CD4-positive, alpha-beta T cell treated with Interleukin-2 at 100 ng/mL for 4 hours (primary cell): ENCODE results near the gene ERCC6L2.

ENCODE experiments used
- DNase-seq: peaks from one replicate; pipeline ENCODE4 v3.0.0-alpha.2; 2020; ENCODE audit warnings: low spot score

Gene ERCC6L2, protein sequence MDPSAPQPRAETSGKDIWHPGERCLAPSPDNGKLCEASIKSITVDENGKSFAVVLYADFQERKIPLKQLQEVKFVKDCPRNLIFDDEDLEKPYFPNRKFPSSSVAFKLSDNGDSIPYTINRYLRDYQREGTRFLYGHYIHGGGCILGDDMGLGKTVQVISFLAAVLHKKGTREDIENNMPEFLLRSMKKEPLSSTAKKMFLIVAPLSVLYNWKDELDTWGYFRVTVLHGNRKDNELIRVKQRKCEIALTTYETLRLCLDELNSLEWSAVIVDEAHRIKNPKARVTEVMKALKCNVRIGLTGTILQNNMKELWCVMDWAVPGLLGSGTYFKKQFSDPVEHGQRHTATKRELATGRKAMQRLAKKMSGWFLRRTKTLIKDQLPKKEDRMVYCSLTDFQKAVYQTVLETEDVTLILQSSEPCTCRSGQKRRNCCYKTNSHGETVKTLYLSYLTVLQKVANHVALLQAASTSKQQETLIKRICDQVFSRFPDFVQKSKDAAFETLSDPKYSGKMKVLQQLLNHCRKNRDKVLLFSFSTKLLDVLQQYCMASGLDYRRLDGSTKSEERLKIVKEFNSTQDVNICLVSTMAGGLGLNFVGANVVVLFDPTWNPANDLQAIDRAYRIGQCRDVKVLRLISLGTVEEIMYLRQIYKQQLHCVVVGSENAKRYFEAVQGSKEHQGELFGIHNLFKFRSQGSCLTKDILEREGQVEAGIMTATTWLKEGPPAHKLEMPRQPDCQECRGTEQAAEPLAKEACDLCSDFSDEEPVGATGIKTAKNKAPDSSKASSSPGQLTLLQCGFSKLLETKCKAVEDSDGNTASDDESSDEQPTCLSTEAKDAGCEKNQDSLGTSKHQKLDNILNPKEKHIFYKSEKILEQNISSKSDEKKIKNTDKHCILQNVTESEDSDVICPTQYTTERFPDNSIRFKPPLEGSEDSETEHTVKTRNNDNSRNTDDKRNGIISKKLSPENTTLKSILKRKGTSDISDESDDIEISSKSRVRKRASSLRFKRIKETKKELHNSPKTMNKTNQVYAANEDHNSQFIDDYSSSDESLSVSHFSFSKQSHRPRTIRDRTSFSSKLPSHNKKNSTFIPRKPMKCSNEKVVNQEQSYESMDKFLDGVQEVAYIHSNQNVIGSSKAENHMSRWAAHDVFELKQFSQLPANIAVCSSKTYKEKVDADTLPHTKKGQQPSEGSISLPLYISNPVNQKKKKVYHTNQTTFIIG (N-terminal part only)

DNA sequence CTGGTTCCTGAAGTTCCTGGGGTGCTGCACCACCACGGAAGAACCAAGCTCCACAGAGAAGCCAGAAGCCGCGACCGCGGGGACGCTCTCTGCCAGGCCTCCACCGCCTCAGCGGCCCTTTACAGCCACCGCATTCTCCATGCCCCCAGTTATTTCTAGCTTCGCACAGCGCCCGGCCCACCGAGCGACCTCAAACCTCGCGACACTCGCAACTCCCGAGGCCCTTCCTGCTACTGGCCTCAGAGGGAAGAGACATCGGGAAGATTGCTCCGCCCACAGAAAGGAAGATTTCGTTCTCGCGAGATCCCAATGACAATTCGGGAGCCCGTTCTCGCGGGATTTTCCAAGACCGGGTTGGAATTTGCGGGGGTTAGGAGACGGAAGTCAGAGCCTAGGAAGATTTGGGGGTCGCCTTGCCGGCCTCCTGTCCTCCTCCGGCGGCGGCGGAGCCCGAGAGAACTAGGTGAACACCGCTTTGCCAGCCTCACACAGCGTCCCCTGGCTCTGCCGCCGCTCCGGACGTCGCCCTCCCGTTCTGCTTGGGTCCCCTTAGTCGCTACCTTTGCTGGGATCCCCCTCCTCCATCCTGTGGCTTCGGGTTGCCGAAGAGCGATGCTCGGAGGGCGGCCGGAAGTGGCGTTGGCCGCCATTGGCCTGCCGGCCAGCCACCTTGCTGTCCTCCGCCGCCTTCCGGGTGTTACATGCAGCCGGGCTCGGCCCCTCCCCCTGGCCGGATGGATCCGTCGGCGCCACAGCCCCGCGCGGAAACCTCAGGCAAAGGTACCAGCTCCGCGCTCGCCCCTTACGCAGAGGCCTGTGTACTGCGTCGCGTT is at the start of gene ERCC6L2:
Gene ERCC6L2 (plus strand): TSS at position 387 of the 833 bp plus-strand sequence. CDS start 348 bp downstream, at position 735.
- peak; percentile 94 for DNase-seq

DNA sequence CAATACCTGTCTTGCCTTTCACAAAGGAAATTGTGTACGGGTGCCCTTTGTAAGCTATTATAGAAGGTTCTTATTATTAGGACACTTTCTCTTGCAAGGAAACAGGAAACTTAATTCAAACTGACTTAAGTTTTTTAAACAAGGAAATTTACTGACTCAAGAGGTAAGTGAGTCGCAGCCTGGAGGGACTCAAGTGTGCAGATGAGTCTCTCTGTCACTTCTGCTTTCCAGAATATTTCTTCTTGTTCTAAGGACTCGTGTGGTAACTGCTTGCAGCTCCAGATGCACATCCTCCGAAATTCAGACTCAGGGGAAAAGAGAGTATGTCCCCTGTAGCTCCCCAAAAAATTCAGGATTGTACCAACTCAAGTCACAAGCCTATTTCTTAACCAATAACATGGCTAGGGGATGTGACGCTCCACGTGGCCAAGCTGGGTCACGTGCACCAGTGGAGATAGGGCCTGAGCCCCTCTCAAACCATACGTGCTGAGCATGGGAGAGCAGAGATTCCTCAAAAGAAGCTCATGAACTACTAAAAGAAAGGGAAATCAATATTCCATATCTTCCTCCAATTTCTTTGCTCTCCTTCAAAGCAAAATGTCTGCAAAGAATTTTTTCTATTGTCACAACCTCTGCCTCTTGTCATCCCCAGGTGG is 49.2 kb upstream of the ERCC6L2 start:
- no peak for DNase-seq

DNA sequence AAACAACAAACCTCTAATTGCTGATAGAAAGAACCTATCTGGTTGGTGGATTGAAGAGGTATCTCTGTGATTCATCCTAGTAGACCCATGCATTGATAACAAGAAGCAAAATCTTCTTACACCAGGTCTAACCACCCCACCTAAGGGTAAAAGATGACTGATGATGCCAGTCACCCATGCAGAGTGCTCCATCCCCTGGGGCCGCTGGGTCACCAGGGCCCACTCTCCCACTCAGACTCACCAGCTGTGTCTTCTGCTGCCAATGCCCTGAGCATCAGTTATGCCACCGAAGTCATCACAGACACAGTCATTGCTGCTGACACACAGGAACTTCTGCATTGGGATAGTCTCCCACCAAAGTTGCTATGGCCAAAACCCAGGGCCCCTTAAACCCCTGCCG is 44.7 kb upstream of the ERCC6L2 start:
- DNase-seq, result no peak

DNA sequence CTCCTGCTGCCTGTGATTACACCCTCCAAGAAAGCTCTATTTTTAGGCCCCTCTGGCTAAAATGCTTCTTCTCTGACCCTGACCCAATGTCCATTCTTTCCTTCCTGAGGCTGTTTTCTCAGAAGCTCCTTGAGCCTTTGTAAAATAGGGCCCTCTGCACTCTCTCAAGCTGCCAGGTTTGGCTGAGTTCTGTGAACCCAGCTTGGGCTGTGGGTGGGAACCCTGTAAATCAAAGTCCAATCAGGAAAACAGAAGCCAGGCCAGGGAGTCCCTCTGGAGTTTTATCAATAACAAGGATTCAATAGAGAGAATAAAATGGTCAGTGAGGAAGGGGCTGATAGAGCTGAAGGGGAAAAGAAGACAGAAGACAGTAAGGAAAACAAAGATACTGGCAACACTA is 43.7 kb upstream of the ERCC6L2 start:
- DNase-seq, result no peak

DNA sequence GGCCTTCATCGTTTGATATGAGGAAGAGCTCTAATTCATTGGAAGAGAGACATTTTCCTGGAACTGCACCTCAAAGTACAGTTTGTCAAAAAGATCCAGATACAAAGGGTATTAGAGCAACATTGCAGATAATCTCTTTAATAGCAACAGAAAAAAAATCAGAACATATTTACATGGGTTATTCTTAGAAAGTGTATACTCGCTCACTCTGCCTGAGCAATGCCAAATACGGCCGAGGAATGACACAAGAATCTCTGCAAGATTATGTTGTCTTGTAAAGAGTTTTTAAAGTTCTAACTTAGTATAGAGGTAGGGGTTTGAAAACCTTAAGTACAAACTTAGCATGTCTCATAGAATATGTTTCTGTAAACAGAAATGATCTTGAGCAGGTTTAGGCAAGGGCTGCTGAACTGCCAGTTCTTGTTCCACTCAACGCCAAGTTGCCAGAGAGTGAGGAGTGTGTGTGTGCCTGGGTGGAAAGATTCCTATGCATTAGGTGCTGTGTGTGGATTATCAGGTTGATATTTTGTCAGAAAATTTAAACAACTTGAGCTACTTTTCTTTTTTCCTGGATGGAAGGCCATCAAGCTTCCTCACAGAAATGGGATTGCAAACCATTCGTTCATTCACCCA is 41.8 kb upstream of the ERCC6L2 start:
- no peak for DNase-seq

DNA sequence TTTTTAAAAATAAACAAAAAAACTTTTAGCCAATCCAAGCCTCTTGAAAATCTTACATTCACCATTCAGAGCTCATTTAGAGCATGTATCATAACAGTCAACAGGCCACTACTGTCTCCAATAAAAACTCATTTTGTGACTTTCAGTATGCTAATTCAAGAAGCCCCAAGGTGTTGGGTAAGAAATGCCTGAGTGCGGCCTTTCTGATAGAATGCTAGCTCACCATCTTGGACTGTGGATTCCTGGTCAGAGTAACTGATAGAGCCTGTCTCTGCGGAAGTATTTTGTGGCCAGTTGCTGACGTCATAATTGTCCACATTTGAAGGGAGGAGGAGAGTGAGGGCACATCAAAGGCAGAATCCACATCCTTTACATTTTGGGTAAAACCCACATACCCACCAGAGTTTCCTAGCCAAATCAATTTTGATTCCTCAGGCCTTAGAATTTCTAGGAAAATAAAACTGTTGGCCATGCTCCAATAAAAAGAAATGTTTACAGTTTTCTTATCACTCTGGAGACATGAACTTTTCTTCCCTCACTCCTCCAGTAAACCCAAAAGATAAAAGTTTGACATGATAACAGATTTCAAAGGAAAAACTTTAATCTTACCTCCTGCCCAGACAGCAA is 41.1 kb upstream of the ERCC6L2 start:
- no peak for DNase-seq

DNA sequence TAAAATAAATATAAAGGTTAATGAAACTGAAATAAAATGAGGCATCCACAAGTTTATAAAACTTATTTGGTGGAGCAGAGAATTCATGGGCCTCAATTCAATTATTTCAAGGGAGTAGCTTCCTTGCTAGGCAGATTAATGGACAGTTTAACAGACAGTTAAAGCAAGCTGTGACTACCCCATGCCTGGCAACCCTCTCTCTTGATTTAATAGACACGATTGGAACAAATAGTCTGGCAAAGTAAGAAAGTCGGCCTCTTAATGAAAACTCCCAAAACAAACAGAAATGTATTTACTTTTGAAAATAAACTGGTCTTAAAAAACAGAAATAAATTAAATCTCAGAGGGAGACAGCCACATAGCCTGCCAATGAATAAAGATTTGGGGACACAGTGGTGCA is 40.1 kb upstream of the ERCC6L2 start:
- DNase-seq, result no peak

DNA sequence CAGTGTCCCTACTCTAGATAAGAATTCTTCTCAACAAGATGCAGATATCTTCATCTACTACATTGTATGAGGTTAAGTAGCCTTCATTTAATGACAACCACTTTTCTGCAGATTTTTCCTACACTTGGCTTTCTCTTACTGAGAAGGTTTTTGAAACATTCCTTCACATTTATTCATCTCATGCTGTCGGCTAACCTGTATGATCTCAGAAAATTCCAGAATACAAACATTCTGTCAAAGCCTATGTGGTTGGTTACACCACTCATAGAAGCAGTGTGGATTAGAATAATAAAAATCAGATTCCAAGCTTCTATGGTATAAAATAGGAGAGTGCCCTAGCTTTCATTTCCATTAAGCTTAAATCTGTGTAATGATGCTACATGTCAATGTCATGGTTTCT is 39.4 kb upstream of the ERCC6L2 start:
- DNase-seq, result no peak

DNA sequence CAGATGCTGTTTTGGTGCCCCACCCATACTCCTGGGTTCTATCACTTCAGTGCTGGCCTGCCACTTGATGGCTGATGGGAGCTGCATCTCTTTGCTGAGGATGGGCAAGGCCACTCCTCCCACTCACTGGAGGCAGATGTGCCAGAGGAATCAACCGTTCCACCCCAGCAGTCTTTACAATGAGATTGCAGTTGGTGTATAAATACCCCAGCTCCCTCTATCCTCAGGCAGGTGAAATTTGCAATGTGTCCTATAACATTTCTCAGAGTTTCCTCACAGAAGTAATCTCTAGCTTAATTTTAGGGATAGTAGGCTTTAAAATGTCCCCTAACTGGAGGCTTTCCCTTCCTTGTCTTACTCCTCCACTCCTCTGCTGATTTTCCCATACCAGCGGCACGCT is 36.5 kb upstream of the ERCC6L2 start:
- no peak for DNase-seq

DNA sequence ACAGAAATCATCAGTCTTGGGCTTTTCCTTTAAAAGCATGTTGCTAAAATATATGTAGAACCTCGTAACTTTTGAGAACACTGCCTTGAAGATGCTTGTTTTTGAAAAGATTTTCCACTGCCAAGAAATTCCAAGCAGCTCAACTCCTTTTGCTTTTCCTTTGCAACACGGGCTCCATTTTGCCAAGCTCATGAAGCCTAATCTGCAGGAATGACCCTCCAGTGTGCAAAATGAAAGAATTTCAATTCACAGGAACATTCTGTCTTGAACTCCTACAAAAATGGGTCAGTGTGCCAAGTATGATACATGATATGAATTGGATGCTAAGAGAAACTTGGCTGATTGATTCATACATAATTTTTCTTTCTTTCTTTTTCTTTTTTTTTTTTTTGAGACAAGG is 35.4 kb upstream of the ERCC6L2 start:
- DNase-seq, result no peak

DNA sequence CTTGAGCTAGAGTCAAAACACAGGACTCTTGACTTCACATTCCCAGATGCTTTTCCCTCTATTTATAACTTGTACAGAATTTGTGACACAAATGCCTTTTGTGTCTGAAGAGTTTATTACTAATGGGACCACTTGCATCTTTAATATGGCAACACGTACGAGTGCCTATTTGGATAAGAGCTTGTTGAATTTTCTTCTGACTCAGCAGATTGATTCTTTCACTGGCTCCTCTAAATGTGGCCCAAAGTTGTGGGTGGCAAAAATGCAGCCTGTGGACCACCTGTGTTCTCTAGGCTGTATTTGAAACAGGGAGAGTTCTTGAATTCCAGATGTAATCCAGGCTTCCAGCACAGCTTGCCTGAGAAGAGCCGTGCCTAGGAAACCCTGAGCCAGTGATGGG is 34.1 kb upstream of the ERCC6L2 start:
- DNase-seq, result no peak

DNA sequence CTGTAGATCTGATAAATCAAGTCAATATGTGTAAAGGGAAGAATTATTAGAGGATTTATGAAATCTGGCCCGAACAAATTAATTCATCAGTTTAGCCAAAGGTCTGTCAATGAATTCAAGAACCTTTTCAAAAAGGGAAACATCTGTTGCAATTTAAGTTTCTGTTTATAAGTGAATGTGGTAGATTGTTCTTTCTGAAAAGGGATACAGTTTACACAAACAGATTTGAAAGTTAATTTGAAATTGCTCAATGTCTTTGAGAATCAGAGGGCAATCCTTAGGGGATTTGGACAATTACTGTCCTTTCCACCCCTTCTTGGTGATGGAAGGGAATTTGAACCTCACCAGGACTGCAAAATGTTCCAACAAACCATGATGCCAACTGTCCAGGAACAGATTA is 29.7 kb upstream of the ERCC6L2 start:
- DNase-seq, result no peak

DNA sequence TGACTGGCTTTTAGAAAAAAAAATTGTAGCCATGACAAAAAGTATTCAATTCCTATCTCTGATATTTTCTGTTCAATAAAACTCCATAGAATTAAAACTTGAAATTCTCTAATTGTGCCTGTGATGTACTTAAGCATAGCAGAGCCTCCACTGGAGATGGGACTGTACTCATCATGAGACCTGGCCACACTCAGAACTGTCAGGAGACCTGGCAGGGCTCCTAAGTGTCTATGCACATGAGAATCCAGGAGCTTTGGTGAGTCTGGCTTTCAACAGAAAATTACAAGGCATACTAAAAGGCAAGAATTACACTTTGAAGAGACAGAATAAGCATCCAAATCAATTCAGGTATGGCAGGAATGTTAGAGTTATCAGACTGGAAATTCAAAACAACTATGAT is 26.7 kb upstream of the ERCC6L2 start:
- DNase-seq, result no peak

DNA sequence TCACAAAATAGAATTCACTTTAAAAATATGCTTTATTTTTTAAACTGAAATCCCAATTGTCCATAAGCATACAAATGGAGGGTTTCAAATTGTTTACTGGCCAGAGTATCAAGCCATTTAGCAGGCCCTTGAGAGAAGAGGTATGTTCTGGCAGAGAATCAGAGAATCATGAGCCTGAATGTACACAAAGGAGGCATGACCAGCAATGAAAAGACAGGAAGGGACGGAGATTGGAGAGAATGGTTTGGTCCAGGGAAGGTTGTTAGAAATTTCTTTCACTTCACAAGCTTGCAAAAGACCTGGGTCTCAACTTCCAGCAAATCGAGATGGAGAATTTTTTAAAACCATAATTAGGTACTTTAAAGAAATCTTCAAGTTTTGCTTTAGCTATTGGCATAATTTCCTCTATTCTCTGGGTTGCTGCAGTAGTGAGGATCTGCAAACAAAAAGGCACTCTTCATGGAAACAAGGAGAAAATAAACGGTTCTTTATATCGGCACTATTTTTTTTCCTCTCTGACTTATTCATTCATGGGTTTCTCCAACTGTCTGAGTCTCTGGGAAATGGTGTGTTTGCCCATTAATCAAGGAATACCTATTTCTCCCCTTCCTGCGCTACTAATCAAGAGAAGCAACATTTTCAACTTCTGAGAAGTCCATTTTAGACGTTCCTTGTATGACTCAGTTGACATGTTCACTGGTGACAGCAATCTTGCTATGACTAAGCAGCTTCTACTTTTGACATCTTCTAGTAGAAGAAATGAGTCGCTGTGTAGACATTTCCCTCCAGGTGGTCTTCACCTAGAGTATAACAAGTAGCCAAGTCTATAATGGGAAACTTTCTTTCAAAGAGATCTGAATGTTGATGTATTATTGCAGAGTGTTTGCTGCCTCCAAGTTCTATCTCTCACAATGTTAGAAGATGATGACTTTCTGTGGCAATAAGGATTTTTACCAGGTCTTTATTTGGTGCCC is 23.1 kb upstream of the ERCC6L2 start:
- peak; percentile 8 for DNase-seq

DNA sequence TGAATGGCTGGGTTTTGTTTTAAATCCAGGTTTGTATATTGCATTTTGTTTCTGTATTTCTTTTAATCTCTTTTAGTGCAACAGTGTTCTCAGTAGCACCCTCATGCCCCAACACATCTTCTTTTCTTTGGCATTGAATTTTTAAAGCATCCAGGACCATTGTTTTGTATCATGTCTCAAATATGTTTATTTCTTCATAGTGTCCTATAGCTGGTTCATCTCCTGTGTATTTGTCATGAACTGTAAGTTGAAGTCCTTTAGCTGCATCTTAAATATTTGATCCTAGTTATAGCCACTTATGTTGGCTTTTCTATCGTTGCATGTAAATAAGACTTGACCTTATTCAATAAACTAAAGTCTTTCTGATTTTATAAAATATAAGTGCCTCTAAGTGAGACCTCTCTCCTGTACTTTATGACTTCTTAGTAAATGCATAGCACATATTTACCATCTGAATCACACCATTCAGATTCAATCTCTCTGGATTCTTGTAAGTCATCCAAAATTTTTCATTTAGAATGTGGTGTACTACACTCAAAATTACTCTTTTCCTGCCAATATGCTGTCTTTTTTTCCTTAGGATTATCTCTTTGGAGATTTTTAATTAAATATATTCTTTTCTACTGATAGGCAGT is 21.0 kb upstream of the ERCC6L2 start:
- no peak for DNase-seq

DNA sequence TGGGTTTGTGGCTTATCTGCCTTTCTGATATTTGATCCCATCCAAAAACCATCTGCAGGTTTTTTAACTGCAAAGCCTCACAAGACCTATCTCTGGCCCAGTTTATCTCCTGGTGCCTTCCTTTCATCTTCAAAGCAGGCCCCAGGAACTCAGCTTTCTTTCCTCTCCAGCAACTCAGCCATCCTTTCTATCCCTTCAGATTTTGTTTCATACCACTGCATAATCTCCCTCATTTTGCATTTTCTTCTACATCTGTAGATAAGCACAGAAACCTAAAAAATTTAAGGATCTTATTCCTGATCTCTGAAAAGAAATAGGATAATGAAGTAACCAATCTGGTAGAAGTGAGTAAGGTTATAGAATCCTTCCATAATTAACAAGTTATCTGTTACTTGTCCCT is 19.5 kb upstream of the ERCC6L2 start:
- DNase-seq, result no peak

DNA sequence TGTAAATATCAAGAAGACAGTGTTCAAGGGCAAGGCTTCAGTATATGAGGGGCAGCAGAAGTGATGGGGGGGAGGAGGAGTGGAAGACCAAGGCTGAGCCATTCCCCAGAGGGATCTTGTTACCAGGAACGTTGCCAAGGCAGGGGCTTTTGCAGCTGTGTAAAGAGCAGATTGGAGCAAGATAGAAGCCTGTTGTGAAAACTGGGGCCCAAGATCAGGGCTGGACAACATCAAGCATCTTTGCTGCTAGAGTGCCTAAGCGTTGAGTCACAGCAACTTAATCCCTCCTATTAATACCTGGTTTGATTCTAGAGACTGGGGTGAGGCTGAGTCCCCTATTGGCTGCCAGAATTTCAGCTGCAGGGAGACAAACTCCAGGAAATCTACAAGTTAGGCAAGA is 18.4 kb upstream of the ERCC6L2 start:
- no peak for DNase-seq

DNA sequence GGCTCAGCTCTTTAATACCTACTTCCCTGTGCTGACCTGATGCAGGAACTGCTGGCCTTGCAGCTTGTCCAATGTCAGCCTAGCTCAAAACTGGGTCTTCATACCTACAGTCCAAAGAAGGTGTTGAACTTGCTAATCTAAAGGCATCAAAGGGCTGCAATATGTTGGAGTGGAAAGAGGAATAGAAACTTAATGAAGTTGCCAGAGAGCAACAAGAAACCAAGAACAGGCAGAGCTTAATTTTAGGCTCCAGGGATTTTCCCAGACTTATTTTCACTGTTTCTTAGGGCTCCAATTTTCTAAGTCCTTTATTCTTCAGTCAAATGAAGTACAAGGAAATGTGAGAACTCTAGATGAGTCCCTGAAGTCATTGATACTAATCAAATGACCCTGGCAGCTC is 17.6 kb upstream of the ERCC6L2 start:
- DNase-seq, result no peak
